NB4 (cell line): ENCODE data around the gene PITRM1.

Experiments used
- DNase-seq: peaks from one replicate; pipeline ENCODE4 v3.0.0; 2010; ENCODE audit warnings: low read depth
- H3K4me3 ChIP-seq: one replicate; pipeline ENCODE4 v1.5.1; 2011; ENCODE audit warnings: mild to moderate bottlenecking, low read depth, low read length, moderate library complexity
- MYC ChIP-seq: IDR thresholded peaks from 2 replicates; pipeline ENCODE4 v1.6.1; 2011; ENCODE audit warnings: low read depth, low read length
- POLR2A ChIP-seq: IDR thresholded peaks from 2 replicates; pipeline ENCODE4 v1.6.1; 2011; ENCODE audit warnings: mild to moderate bottlenecking; ENCODE audit not compliant: insufficient read length; ENCODE audit errors: extremely low read depth
- TF ChIP-seq, protein P1 (sequence below): IDR thresholded peaks from 2 replicates; pipeline ENCODE4 v1.6.1; 2011; ENCODE audit warnings: low read depth, low read length
- TF ChIP-seq, protein P2 (sequence below): IDR thresholded peaks from one replicate; pipeline ENCODE4 v1.5.1; 2012; ENCODE audit warnings: low read depth, low read length

PITRM1 gene

DNA sequence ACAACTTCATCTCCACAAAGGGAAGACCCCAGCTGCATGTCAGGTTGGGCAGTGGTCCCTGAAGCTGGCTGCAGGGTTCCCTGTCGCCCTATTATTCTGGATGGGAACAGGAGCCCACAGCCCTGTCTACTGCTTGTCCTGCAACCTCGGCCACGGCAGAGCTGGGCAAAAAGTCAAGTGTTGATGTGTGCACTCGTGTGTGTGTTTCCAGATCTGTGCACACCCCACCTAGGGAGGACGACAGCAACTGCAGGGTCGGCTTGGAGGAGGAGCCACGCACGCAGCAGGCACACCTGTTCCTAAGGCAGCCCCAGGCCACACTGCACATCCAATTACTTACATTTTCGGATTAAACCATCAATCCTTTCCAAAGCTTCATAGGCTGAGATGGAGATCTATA, 23.6 kb downstream of the PITRM1 start:
- TF ChIP-seq, protein P1, sequence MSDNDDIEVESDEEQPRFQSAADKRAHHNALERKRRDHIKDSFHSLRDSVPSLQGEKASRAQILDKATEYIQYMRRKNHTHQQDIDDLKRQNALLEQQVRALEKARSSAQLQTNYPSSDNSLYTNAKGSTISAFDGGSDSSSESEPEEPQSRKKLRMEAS = no peak
- TF ChIP-seq, protein P2, sequence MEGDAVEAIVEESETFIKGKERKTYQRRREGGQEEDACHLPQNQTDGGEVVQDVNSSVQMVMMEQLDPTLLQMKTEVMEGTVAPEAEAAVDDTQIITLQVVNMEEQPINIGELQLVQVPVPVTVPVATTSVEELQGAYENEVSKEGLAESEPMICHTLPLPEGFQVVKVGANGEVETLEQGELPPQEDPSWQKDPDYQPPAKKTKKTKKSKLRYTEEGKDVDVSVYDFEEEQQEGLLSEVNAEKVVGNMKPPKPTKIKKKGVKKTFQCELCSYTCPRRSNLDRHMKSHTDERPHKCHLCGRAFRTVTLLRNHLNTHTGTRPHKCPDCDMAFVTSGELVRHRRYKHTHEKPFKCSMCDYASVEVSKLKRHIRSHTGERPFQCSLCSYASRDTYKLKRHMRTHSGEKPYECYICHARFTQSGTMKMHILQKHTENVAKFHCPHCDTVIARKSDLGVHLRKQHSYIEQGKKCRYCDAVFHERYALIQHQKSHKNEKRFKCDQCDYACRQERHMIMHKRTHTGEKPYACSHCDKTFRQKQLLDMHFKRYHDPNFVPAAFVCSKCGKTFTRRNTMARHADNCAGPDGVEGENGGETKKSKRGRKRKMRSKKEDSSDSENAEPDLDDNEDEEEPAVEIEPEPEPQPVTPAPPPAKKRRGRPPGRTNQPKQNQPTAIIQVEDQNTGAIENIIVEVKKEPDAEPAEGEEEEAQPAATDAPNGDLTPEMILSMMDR = no peak
- no peak for DNase-seq
- no peak overlapping the region for H3K4me3 ChIP-seq

DNA sequence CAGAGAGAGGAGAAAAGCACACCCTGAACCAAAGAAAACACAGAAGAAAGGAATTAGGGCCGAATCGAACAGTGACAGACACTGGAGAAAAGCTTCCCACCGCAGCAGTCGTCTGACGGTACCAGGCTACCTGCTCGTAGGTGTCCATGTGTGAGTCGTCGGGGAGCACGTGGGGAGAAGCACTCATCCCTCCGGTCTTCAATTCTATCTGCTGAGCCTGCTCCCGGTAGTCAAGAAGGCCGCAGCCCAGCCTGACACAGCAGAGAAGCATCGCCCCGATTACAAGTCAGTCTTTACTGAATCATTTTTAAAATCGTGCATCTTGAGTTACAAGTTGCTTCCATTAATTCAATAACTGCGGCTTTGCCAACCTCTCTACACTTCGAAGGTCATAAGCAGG, 24.5 kb downstream of the PITRM1 start:
- no peak for DNase-seq
- TF ChIP-seq MYC = no peak

DNA sequence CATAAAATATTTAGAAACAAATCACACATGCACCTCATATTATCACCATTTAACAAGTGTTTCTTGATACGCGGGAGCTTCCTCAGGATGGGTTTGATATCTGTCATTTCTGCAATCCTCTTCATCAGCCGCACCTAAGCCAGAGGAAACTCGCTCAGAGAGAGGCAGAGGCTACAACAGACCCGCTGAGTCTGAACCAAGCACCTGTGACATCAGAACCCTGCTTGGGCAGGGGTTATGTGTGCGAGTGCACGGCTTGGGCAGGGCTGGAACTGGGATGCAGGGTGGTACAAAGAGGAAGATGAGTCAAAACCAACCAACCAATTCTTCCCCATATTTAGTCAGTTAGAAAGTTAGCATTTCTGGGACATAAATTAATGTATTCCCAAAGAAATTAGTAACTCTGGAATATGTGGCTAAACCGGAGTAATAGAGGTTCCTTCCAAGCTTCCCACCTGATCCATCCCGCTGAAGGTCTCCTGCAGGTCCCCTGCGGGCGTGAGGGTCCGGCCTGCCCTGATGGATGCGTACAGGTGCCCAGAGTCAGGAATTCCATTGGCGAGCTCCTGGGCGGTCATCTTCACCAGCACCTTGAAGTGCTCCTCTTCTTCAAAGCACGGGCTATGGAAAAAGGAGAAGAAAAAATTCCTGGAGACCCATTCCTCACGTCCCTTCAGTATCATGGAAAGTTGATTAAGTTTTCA, 25.3 kb downstream of the PITRM1 start:
- no peak for DNase-seq
- H3K4me3 ChIP-seq = no peak overlapping the region
- TF ChIP-seq, protein P1 = no peak
- TF ChIP-seq POLR2A = no peak
- TF ChIP-seq, protein P2 = no peak
- TF ChIP-seq MYC = no peak

More for the DNA sequence above, 24.5 kb downstream of the PITRM1 start:
- no peak overlapping the region for H3K4me3 ChIP-seq

DNA sequence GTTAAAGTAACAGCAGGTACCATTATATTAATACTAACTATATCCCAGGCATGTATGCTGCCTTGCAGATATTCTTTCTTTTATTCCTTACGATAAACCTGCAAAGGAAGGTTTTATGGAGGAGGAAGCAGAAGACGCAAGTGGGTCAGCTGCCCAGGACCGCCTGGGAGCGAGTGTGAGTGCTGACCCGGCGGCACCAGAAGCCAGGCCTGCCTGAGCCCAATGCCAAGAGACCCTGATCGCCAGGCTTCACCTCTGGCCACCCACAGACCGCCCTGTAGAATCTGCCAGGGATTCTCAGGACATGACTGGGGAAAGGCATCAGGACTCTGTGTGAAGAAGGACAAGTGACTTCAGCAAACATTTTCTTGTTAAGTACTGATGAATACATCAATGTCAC, 26.3 kb downstream of the PITRM1 start:
- H3K4me3 ChIP-seq = no peak overlapping the region
- TF ChIP-seq, protein P1 = no peak
- TF ChIP-seq, protein P2 = no peak
- TF ChIP-seq MYC = no peak
- no peak for TF ChIP-seq POLR2A
- no peak for DNase-seq

DNA sequence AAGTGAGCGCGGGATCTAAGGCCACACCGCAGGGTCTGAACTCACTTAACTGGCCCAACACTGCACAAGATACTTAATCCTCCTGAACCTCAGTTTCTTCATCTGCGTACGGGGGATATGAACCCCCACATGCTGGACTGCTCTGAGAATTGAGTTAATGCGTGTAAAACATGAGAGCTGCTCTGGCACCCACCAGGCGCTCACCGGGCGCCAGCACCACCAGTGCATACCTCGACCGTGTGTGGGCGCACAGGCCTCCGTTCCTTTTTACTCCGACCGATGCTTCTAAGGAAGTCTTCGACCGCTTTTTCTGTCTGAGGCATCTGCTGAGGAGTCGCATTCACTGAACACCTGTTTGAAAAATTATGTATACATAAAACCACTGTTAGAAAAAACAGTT, 27.2 kb downstream of the PITRM1 start:
- no peak for DNase-seq
- no peak overlapping the region for H3K4me3 ChIP-seq
- TF ChIP-seq MYC = no peak
- no peak for TF ChIP-seq POLR2A
- TF ChIP-seq, protein P1 = no peak
- TF ChIP-seq, protein P2 = no peak

DNA sequence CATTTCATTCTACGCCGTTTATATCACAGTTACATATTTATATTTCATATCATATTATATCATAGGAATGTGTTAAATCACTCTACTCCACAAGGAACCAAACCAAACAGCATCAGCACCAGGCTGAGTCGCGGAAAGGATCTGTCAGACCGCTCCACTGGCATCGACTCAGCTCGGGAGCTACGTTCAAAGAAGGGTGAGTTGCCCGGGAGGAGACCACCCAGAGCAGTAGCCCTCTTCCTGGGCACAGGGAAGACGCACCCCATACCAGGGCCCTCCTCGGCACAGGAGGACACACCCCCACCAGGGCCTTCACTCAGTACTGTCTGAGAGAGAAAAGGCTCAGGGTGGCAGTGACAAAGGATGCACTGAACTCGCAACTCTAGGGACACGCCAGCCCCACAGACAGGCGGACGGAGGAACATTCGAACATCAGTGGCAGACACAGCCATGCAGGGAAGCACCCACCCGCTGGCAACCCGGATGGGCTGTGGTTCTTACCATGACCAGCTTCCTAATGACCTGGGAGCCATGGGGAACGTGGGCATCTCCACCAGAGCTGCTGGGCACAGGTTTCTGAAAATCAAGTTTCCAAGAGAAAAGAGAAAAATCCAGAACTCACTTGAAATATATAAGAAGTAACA, 28.7 kb downstream of the PITRM1 start:
- DNase-seq = no peak
- TF ChIP-seq, protein P2 = no peak
- no peak for TF ChIP-seq MYC
- TF ChIP-seq, protein P1 = no peak
- no peak for TF ChIP-seq POLR2A

More for the DNA sequence above, 28.7 kb downstream of the PITRM1 start:
- no peak overlapping the region for H3K4me3 ChIP-seq
